Astrocyte (in vitro differentiated cells and primary cell): ENCODE data around the gene PFDN6. TPM values are rescaled to one million over a fixed set of nuclear protein-coding genes. Genes with fewer than 3 reads are reported as not detected.

ENCODE experiments used
- DNase-seq: peaks from one replicate; pipeline ENCODE4 v3.0.0-alpha.2; 2010; ENCODE audit warnings: low read depth
- FAIRE-seq: peaks from 2 replicates; lab custom pipeline; 2011; peaks lifted over from hg19 to GRCh38; lab: Jason Lieb, UNC
- H2AFZ ChIP-seq: 2 replicates; pipeline ENCODE4 v1.6.0; 2012; ENCODE audit warnings: low read depth, low read length, inconsistent platforms
- H3K27ac ChIP-seq: 2 replicates; pipeline ENCODE4 v1.5.1; 2011; ENCODE audit warnings: low read depth, low read length, inconsistent platforms
- H3K27me3 ChIP-seq: 2 replicates; pipeline ENCODE4 v1.6.0; 2011; ENCODE audit warnings: low read length, inconsistent platforms; ENCODE audit not compliant: insufficient read depth
- H3K36me3 ChIP-seq: 2 replicates; pipeline ENCODE4 v1.5.1; 2011; ENCODE audit warnings: low read length, inconsistent platforms; ENCODE audit not compliant: insufficient read depth
- H3K4me1 ChIP-seq: 2 replicates; pipeline ENCODE4 v1.5.1; 2011; ENCODE audit warnings: low read length, inconsistent platforms; ENCODE audit not compliant: insufficient read depth
- H3K4me2 ChIP-seq: 2 replicates; pipeline ENCODE4 v1.6.0; 2012; ENCODE audit warnings: low read length, inconsistent platforms
- H3K4me3 ChIP-seq: 2 replicates; pipeline ENCODE4 v1.5.1; 2011; ENCODE audit warnings: low read depth, mild to moderate bottlenecking, low read length, inconsistent platforms; ENCODE audit not compliant: insufficient read depth
- H3K79me2 ChIP-seq: 2 replicates; pipeline ENCODE4 v1.6.0; 2012; ENCODE audit warnings: mild to moderate bottlenecking, low read length, inconsistent platforms; ENCODE audit not compliant: insufficient read depth
- H3K9ac ChIP-seq: 2 replicates; pipeline ENCODE4 v1.6.0; 2012; ENCODE audit warnings: mild to moderate bottlenecking, low read length, inconsistent platforms
- H3K9me3 ChIP-seq: 2 replicates; pipeline ENCODE4 v1.5.1; 2012; ENCODE audit warnings: low read depth, mild to moderate bottlenecking, low read length, inconsistent platforms; ENCODE audit not compliant: insufficient read depth
- H4K20me1 ChIP-seq: 2 replicates; pipeline ENCODE4 v1.6.0; 2012; ENCODE audit warnings: low read length, inconsistent platforms; ENCODE audit not compliant: insufficient read depth
- H3K27ac Mint-ChIP-seq: one replicate; pipeline ENCODE4 v1.8.0; 2021; ENCODE audit warnings: mild to moderate bottlenecking, mixed read lengths; ENCODE audit not compliant: unreplicated experiment
- H3K27me3 Mint-ChIP-seq: one replicate; pipeline ENCODE4 v1.8.0; 2021; ENCODE audit warnings: low read depth, mixed read lengths; ENCODE audit not compliant: unreplicated experiment
- H3K36me3 Mint-ChIP-seq: one replicate; pipeline ENCODE4 v1.8.0; 2021; ENCODE audit warnings: low read depth, mixed read lengths; ENCODE audit not compliant: unreplicated experiment
- H3K4me1 Mint-ChIP-seq: one replicate; pipeline ENCODE4 v1.8.0; 2021; ENCODE audit warnings: low read depth, mixed read lengths; ENCODE audit not compliant: unreplicated experiment
- H3K4me3 Mint-ChIP-seq: one replicate; pipeline ENCODE4 v1.8.0; 2021; ENCODE audit warnings: mild to moderate bottlenecking, moderate library complexity, mixed read lengths; ENCODE audit not compliant: unreplicated experiment
- H3K9me3 Mint-ChIP-seq: one replicate; pipeline ENCODE4 v1.8.0; 2021; ENCODE audit warnings: mild to moderate bottlenecking, mixed read lengths; ENCODE audit not compliant: unreplicated experiment
- CTCF ChIP-seq: IDR thresholded peaks from 2 replicates; pipeline ENCODE4 v1.5.1; 2011; ENCODE audit warnings: low read depth, mild to moderate bottlenecking, inconsistent platforms, low read length, moderate library complexity; ENCODE audit not compliant: insufficient read depth
- EZH2 ChIP-seq: IDR thresholded peaks from 2 replicates; pipeline ENCODE4 v1.6.1; 2012; ENCODE audit warnings: mild to moderate bottlenecking, low read length, inconsistent platforms; ENCODE audit not compliant: insufficient read depth
- total RNA-seq: library from RNA; stranded (reverse); gene quantifications from 2 replicates; pipeline ENCODE4 v1.2.1, GENCODE V29; 2021

Gene PFDN6
- total RNA-seq, 1 donor from 2014 or later = 56.7 TPM

- Histone ChIP-seq H3K9ac (peak overlapping the region; percentile 92), H4K20me1 (peaks cover 31% of the 10 kb centered on the region), H3K4me2 (peak overlapping the region; percentile 99), H3K27ac (peak overlapping the region; percentile 87), H2AFZ (peak overlapping the region; percentile 68), H3K27me3 (no peaks in the 10 kb centered on the region), H3K79me2 (peaks cover 36% of the 10 kb centered on the region), H3K4me1 (peaks cover 8% of the 10 kb centered on the region), H3K9me3 (no peaks in the 10 kb centered on the region), H3K4me3 (peak overlapping the region; percentile 80), H3K36me3 (peaks cover 4% of the 10 kb centered on the region)
- no peak for TF ChIP-seq EZH2
- TF ChIP-seq CTCF = peak; percentile 50
- DNase-seq (peak; percentile 82), FAIRE-seq (no peak)
- peak overlapping the region; percentile 99 for H3K27ac Mint-ChIP-seq
- no peaks in the 10 kb centered on the region for H3K27me3 Mint-ChIP-seq
- H3K4me1 Mint-ChIP-seq = peaks cover 7% of the 10 kb centered on the region
- no peaks in the 10 kb centered on the region for H3K9me3 Mint-ChIP-seq
- H3K4me3 Mint-ChIP-seq = peak overlapping the region; percentile 97
- peaks cover 11% of the 10 kb centered on the region for H3K36me3 Mint-ChIP-seq
Measured at GRCh38 chr6:33299237-33299944, 10.0 kb downstream of the PFDN6 start.

- Histone ChIP-seq H3K4me3 (no peak overlapping the region), H3K9ac (no peak overlapping the region), H3K4me2 (no peak overlapping the region), H3K36me3 (peaks cover 4% of the 10 kb centered on the region), H3K4me1 (peaks cover 8% of the 10 kb centered on the region), H3K27me3 (no peaks in the 10 kb centered on the region), H3K27ac (no peak overlapping the region), H4K20me1 (peaks cover 48% of the 10 kb centered on the region), H3K9me3 (no peaks in the 10 kb centered on the region), H2AFZ (no peak overlapping the region), H3K79me2 (peaks cover 50% of the 10 kb centered on the region)
- no peak for DNase-seq
- peaks cover 11% of the 10 kb centered on the region for H3K36me3 Mint-ChIP-seq
- H3K9me3 Mint-ChIP-seq = no peaks in the 10 kb centered on the region
- H3K27me3 Mint-ChIP-seq = no peaks in the 10 kb centered on the region
- no peak for FAIRE-seq
- H3K4me3 Mint-ChIP-seq = no peak overlapping the region
- peaks cover 7% of the 10 kb centered on the region for H3K4me1 Mint-ChIP-seq
- TF ChIP-seq CTCF (no peak), EZH2 (no peak)
- H3K27ac Mint-ChIP-seq = no peak overlapping the region
Measured at GRCh38 chr6:33301877-33302276, 12.5 kb downstream of the PFDN6 start.

DNA sequence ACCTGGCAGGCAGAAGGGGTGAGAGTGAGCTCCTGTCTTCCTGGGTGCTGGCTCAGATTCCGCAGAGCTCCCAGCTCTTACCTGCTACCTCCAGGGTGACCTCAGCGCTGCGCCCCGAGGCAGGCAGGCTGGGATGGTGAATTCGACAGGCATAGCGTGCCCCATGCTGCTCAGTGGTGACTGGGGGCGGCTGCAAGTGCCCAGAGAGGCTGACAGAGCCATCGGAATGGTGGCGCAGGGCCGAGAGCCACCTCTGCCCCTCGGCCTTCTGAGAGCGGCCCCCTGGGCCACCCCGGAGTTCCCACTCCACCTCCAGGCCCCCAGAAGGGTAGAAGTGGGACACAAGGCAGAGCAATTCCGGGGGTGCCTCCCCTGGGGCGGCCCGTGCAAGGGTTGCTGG lies 14.8 kb downstream of the PFDN6 start:
- peaks cover 11% of the 10 kb centered on the region for H3K36me3 Mint-ChIP-seq
- no peaks in the 10 kb centered on the region for H3K4me1 ChIP-seq
- H3K4me3 Mint-ChIP-seq = no peak overlapping the region
- peaks cover 7% of the 10 kb centered on the region for H3K4me1 Mint-ChIP-seq
- H3K36me3 ChIP-seq = peaks cover 4% of the 10 kb centered on the region
- H3K27ac ChIP-seq = no peak overlapping the region
- no peaks in the 10 kb centered on the region for H3K27me3 Mint-ChIP-seq
- H4K20me1 ChIP-seq = peaks cover 48% of the 10 kb centered on the region
- H3K79me2 ChIP-seq = peaks cover 47% of the 10 kb centered on the region
- H3K4me2 ChIP-seq = no peak overlapping the region
- DNase-seq = no peak
- TF ChIP-seq CTCF (no peak), EZH2 (no peak)
- H3K9me3 Mint-ChIP-seq = no peaks in the 10 kb centered on the region
- no peak overlapping the region for H3K4me3 ChIP-seq
- no peaks in the 10 kb centered on the region for H3K27me3 ChIP-seq
- no peaks in the 10 kb centered on the region for H3K9me3 ChIP-seq
- no peak for FAIRE-seq
- H2AFZ ChIP-seq = no peak overlapping the region
- H3K27ac Mint-ChIP-seq = no peak overlapping the region
- no peak overlapping the region for H3K9ac ChIP-seq
